Ectodermal cell (in vitro differentiated cells): ENCODE results near the gene KCNJ9.

Experiments used
- H3K27ac ChIP-seq: 2 replicates; pipeline ENCODE4 v1.7.0; 2013; ENCODE audit warnings: mild to moderate bottlenecking, low read depth, low read length; ENCODE audit not compliant: insufficient read depth, poor library complexity, severe bottlenecking
- H3K27me3 ChIP-seq: 2 replicates; pipeline ENCODE4 v1.7.0; 2013; ENCODE audit warnings: mild to moderate bottlenecking, low read length; ENCODE audit not compliant: insufficient read depth, control insufficient read depth, poor library complexity, severe bottlenecking
- H3K36me3 ChIP-seq: one replicate; pipeline ENCODE4 v1.7.0; 2013; ENCODE audit warnings: low read length; ENCODE audit not compliant: control insufficient read depth, insufficient read depth
- H3K4me1 ChIP-seq: one replicate; pipeline ENCODE4 v1.7.0; 2013; ENCODE audit warnings: low read length; ENCODE audit not compliant: control insufficient read depth, insufficient read depth
- H3K4me3 ChIP-seq: 2 replicates; pipeline ENCODE4 v1.7.0; 2013; ENCODE audit warnings: low read depth, low read length, control low read depth; ENCODE audit not compliant: insufficient read depth
- H3K9me3 ChIP-seq: 2 replicates; pipeline ENCODE4 v1.7.0; 2013; ENCODE audit warnings: mild to moderate bottlenecking, low read length, moderate library complexity; ENCODE audit not compliant: control insufficient read depth
- WGBS, 2 experiments: methylation state at CpG; one replicate each; pipeline ENCODE4 v1.1.7; 2013; ENCODE audit warnings: missing lambda C conversion rate in 2 of 2; 5-methylcytosine and 5-hydroxymethylcytosine counted together

KCNJ9 gene

DNA sequence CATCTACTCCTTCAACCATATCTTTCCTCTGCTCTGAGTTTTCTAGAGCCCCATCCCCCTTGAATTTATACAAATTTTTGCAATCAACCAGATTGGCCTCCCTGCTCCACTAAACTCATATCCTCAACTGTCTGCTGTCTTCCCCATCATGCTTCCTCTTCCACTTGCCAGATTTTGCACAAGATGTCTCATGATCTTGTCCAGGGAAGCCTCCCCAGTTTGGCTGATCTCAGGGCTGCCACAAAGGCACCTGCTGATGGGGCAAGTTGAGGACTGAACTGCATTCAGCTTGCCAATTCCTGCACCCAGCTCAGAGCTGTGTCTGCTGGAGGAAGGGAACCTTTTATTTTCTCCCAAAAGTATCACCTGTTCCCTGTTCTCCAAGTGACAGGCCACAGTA lies 3.9 kb upstream of the KCNJ9 start:
- H3K4me3 ChIP-seq: no peak overlapping the region
- H3K4me1 ChIP-seq: no peaks in the 10 kb centered on the region
- H3K27me3 ChIP-seq: peaks cover 50% of the 10 kb centered on the region
- no peaks in the 10 kb centered on the region for H3K36me3 ChIP-seq
- H3K9me3 ChIP-seq: no peaks in the 10 kb centered on the region
- H3K27ac ChIP-seq: no peak overlapping the region

DNA sequence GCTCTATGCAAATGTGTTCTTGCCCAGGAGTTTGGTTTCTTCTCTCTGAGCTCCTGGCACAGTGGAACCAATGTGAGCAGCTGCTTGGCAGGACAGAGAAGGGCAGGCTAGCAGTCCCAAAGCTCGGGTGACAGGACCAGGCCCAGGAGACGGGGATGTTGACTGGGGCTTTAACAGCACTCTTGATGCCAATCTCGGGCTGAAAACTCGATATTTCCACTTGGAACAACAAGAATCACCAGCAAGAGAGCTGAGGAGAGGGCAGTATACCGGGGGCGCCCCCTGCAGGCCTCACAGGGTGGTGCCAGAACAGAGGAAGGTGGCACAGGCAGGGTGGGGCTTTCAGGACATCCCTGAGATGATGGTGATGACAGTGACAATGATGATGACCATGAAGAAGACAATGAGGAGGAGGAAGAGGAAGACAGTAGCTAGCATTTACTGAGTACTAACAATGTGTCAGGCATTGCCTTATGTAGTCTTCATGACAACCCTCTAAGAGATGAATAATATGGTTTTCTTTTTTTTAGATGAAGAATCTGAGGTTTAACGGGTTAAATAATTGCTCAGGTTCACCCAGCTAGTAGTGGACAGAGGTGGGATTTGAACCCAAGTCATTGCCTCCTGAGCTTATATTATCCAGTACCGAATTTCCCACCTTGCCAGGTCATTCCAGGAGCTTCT lies 2.7 kb upstream of the KCNJ9 start:
- WGBS, 2 experiments: 30% methylated on average over 8 of the region's 8 CpGs
- no peaks in the 10 kb centered on the region for H3K36me3 ChIP-seq
- no peak overlapping the region for H3K4me3 ChIP-seq
- peaks cover 56% of the 10 kb centered on the region for H3K27me3 ChIP-seq
- no peak overlapping the region for H3K27ac ChIP-seq
- no peaks in the 10 kb centered on the region for H3K9me3 ChIP-seq
- H3K4me1 ChIP-seq: no peaks in the 10 kb centered on the region

DNA sequence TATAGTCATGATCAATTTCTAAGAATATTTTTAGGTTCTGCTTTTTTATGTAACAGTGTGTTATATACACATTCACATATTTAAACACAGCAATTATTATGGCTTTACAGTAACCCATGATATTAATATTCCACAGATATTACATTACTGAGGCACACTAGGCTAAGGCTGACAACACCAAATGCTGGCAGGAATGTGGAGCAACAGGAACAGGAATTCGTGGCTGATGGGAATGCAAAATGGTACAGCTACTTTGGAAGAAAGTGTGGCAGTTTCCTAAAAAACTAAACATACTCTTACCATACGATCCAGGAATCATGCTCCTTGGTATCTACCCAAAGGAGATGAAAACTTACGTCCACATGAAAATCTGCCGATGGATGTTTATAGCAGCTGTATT lies 1.9 kb upstream of the KCNJ9 start:
- Histone ChIP-seq H3K9me3 (no peaks in the 10 kb centered on the region), H3K4me3 (no peak overlapping the region), H3K4me1 (no peaks in the 10 kb centered on the region), H3K36me3 (no peaks in the 10 kb centered on the region), H3K27me3 (peaks cover 64% of the 10 kb centered on the region), H3K27ac (no peak overlapping the region)
- 68 to 79% methylated on average over 4 of the region's 4 CpGs for WGBS, 2 experiments

DNA sequence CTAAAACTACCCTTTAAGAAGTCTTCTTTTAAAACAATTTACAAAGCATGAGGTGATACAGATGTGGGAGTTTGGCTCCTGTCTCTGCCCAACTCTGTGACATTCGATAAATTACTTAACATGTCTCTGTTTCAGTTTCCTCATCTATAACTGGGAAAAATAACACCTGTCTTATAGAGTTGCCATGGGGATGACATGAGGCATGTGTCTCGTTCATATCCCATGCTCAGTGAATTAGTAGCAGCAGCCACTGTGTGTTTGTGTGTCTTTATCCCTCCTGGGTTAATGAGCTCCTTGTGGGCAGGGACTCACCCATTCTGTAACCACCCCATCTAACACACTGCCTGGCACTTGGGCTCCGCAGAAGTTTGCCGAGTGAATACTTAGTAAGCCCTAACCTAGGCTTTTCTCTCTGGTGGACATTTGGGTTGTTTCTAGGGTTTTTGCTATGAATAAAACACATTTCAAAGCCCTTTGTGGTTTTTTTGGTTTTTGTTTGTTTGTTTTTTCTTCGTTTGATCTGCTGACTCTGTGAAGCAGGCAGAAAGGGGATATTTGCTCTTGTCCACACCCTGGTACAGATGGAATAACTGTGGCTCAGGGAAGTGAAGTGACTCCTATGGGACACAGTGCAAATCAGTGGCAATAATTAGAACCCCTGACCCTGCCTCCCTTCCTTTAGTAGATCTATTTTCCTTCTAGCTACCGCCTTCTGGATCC lies 797 bp upstream of the KCNJ9 start:
- peaks cover 75% of the 10 kb centered on the region for H3K27me3 ChIP-seq
- H3K36me3 ChIP-seq: no peaks in the 10 kb centered on the region
- H3K4me1 ChIP-seq: no peaks in the 10 kb centered on the region
- H3K4me3 ChIP-seq: no peak overlapping the region
- 71 to 75% methylated on average over 6 of the region's 6 CpGs for WGBS, 2 experiments
- no peaks in the 10 kb centered on the region for H3K9me3 ChIP-seq
- H3K27ac ChIP-seq: no peak overlapping the region

DNA sequence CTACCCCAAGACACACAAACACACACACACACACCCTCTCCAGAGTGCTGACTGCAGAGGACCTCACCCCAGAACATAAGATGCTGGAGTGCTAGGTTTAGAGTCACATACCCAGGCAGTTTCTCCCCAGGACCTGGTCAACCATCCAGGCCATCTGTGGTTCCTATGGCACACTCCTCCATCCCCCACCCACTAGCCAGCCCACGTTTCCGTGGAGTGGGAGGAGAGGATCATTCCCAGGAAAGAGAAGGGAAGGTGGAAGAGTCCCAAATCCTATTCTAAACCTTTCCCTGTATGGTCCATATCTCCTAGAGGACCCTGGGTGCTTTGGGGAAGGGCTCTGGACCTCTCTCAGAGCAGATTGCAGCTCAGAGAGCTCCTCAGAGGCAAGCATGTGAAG lies 1.1 kb downstream of the KCNJ9 start:
- Histone ChIP-seq H3K9me3 (no peaks in the 10 kb centered on the region), H3K27ac (no peak overlapping the region), H3K27me3 (peaks cover 80% of the 10 kb centered on the region), H3K4me1 (peaks cover 5% of the 10 kb centered on the region), H3K36me3 (no peaks in the 10 kb centered on the region), H3K4me3 (no peak overlapping the region)
- WGBS, 2 experiments: 27 to 46% methylated on average over 2 of the region's 2 CpGs

DNA sequence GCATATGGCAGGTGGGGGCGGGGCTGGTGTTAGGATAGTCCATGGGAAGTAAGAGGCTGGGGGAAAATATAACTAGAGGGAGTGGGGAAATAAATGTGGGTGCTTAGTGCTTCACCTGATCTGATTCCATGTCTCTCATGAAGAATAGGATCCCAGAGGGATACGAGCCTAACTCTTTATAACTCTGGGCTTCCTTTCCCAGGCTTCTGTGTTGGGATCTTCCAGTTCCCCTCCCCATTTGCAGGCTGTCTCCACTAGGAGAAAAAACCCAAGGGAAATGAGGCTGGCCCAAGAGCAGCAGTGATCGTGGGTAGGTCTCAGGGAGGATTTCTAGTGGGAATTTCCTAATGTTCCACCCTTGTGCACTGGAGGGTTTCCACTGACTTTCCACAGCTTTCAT lies 1.6 kb downstream of the KCNJ9 start:
- H3K4me1 ChIP-seq: peaks cover 5% of the 10 kb centered on the region
- no peak overlapping the region for H3K27ac ChIP-seq
- 68 to 81% methylated on average over 3 of the region's 3 CpGs for WGBS, 2 experiments
- no peaks in the 10 kb centered on the region for H3K9me3 ChIP-seq
- H3K4me3 ChIP-seq: no peak overlapping the region
- H3K27me3 ChIP-seq: peaks cover 80% of the 10 kb centered on the region
- no peaks in the 10 kb centered on the region for H3K36me3 ChIP-seq

DNA sequence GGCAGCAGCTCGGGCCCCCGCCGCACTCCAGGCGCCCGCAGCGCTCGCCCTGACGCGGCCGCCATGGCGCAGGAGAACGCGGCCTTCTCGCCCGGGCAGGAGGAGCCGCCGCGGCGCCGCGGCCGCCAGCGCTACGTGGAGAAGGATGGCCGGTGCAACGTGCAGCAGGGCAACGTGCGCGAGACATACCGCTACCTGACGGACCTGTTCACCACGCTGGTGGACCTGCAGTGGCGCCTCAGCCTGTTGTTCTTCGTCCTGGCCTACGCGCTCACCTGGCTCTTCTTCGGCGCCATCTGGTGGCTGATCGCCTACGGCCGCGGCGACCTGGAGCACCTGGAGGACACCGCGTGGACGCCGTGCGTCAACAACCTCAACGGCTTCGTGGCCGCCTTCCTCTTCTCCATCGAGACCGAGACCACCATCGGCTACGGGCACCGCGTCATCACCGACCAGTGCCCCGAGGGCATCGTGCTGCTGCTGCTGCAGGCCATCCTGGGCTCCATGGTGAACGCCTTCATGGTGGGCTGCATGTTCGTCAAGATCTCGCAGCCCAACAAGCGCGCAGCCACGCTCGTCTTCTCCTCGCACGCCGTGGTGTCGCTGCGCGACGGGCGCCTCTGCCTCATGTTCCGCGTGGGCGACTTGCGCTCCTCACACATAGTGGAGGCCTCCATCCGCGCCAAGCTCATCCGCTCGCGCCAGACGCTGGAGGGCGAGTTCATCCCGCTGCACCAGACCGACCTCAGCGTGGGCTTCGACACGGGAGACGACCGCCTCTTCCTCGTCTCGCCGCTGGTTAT lies 2.8 kb downstream of the KCNJ9 start:
- WGBS, 2 experiments: 46% methylated on average over 96 of the region's 96 CpGs
- peaks cover 5% of the 10 kb centered on the region for H3K4me1 ChIP-seq

DNA sequence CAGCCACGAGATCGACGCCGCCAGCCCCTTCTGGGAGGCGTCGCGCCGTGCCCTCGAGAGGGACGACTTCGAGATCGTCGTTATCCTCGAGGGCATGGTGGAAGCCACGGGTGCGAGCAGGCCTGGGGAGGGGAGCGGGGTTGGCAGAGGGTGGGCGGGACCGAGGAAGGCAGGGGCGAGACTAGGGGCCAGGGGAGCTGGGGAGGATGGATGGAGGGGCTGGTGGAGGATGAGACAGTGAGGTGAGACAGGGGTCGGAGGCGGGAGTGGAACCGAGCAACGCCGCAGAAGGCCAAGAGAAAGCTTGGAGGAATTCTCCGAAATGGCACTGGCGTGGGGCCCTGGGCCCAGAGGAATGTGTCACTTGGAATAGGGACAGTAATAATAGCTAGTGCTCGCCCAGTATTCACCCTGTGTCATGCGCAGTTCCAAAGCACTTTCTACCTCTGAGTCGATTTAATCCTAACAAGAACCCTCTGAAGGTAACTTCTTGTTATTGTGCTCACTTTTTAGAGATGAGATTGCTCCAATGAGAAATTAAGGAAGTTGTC lies 3.5 kb downstream of the KCNJ9 start:
- Histone ChIP-seq H3K4me3 (no peak overlapping the region), H3K9me3 (no peaks in the 10 kb centered on the region), H3K4me1 (peaks cover 5% of the 10 kb centered on the region), H3K36me3 (no peaks in the 10 kb centered on the region), H3K27me3 (peaks cover 62% of the 10 kb centered on the region), H3K27ac (no peak overlapping the region)
- 93 to 94% methylated on average over 30 of the region's 30 CpGs for WGBS, 2 experiments

More for the DNA sequence above, 2.8 kb downstream of the KCNJ9 start:
- Histone ChIP-seq H3K36me3 (no peaks in the 10 kb centered on the region), H3K4me3 (peak overlapping the region; percentile 27), H3K9me3 (no peaks in the 10 kb centered on the region), H3K27me3 (peaks cover 69% of the 10 kb centered on the region), H3K27ac (no peak overlapping the region)

DNA sequence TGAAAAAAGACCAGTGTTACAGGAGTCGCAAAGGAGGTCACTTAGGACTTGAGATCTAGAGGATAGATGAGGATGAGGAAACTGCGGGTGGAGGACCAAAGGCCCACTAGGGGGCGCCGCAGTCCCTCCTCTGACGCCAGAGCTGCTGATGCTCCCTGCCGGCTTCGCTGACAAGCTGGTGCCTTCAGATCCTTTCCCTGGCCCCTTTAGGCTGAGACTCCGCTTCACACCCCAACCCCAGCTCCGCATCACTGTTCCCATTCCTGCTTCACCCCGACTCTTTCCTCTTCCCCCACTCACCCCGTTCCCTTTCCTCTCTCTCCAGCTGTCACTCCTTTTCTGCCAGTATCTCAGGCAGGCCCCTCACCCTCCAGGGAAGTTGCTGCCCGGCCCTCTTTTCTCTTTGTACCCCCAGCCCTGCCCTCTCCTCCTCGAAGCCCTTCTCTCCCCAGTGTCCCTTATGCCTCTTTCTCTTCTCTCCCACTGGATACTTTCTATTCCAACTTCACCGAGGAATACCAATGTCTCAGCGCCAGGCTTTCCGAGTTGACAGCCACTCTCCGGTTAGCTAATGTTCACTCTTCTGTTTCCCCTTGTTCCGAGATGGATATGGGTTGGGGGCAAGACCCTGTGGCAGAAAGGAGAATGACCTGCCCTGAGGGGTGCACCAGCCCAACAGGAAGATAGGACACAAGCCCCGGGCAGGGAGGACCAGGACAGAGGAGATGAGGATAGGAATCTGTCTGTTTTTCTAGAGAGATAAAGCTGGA lies 4.5 kb downstream of the KCNJ9 start:
- 40 to 42% methylated on average over 19 of the region's 19 CpGs for WGBS, 2 experiments
- Histone ChIP-seq H3K4me1 (peaks cover 5% of the 10 kb centered on the region), H3K27me3 (peaks cover 52% of the 10 kb centered on the region), H3K36me3 (no peaks in the 10 kb centered on the region), H3K27ac (no peak overlapping the region), H3K9me3 (no peaks in the 10 kb centered on the region), H3K4me3 (no peak overlapping the region)
